Dendritic cell treated with granulocyte-macrophage colony-stimulating factor and Interleukin-4, amounts not matched to agents 40 ng/mL and 50 ng/mL, for 4 days (primary cell): Measurements from ENCODE around the gene CEP41.
"Not testable (repeated sequence)": the region's sequence is repeated elsewhere in the genome, so short reads cannot be mapped to it uniquely, and the experiment has no call there.

ENCODE experiments used
- H3K27ac Mint-ChIP-seq: one replicate; pipeline ENCODE4 v1.8.0; 2022; ENCODE audit warnings: mild to moderate bottlenecking, mixed read lengths
- H3K27me3 Mint-ChIP-seq: one replicate; pipeline ENCODE4 v1.8.0; 2022; ENCODE audit warnings: mild to moderate bottlenecking, mixed read lengths
- H3K36me3 Mint-ChIP-seq: one replicate; pipeline ENCODE4 v1.8.0; 2022; ENCODE audit warnings: low read depth, mixed read lengths
- H3K4me1 Mint-ChIP-seq: one replicate; pipeline ENCODE4 v1.8.0; 2022; ENCODE audit warnings: low read depth, mixed read lengths
- H3K4me3 Mint-ChIP-seq: one replicate; pipeline ENCODE4 v1.8.0; 2022; ENCODE audit warnings: mild to moderate bottlenecking, moderate library complexity, mixed read lengths
- H3K9me3 Mint-ChIP-seq: one replicate; pipeline ENCODE4 v1.8.0; 2022; ENCODE audit warnings: mixed read lengths
- intact Hi-C: fragments of 100-400 bp; cut with micrococcal nuclease; formaldehyde crosslinking; loops from one replicate; pipeline ENCODE4 v1.15.0; 2022

Gene CEP41

DNA sequence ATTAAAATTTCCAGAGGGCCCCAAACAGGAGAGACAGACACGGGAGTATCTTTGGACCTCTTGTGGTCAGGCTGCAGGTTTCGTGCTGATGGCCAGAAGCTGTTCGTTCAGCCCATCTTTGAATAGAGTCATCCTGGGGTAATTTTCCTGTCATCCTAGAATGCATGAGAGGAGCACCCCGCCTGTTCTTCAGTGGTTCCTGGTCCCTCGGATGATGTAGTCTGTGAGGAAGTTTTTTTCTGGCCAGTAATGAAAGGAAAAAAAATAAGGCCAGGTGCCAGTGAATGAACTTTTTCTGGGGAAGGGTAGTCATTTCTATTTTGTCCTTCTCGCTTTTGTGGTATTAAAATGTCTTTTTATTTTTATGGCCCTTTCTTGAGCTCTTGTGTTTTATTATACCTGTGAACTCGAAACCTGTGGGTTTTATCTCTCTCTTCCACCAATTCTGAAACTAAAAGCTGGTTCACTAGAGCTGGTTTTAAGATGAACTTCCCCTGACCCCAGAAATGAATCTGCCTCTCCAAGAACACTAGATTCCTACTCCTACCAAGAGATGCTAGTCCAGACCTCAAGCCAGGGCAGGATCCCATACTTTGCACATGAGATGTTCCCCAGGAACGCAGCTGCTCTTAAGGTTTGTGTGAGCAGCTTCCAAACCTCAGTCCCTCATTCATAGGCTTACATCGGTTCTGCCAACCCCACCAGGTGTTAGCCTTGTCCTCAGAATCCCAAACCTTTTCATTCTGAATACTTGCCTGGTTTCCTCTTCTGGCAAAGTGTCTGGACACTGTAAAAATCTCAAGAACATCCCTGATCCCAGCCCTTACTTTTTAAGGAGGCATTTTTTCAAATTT lies 35.7 kb upstream of the CEP41 start:
- intact Hi-C loops, result no loop called here
- peak overlapping the region; percentile 51 for H3K27ac Mint-ChIP-seq
- no peaks in the 10 kb centered on the region for H3K27me3 Mint-ChIP-seq
- H3K9me3 Mint-ChIP-seq, result no peaks in the 10 kb centered on the region
- peaks cover 46% of the 10 kb centered on the region for H3K4me1 Mint-ChIP-seq
- H3K4me3 Mint-ChIP-seq, result no peak overlapping the region
- H3K36me3 Mint-ChIP-seq, result no peaks in the 10 kb centered on the region

DNA sequence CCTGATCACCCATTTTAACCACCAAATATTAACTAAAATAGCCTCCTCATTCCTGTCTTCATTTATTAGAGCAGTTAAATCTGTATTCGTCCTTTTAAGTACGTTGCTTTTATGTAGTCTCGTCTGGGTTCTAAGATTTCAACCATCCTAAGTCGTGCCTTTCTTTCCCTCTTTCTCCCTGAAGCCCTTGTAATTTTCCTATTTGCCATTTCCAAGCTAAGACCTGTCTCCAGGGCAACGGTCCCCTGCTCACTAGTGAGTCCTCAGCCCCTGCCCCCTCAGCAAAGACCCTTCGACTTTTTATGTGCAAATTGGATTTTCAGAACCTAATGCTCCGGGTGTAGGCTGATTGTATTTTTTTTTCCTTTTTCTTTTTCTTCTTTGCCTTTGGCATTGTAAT lies 35.0 kb upstream of the CEP41 start:
- Mint-ChIP-seq H3K4me3 (no peak overlapping the region), H3K27ac (no peak overlapping the region), H3K4me1 (peaks cover 46% of the 10 kb centered on the region), H3K27me3 (no peaks in the 10 kb centered on the region), H3K36me3 (no peaks in the 10 kb centered on the region), H3K9me3 (no peaks in the 10 kb centered on the region)
- intact Hi-C loops, result no loop called here

DNA sequence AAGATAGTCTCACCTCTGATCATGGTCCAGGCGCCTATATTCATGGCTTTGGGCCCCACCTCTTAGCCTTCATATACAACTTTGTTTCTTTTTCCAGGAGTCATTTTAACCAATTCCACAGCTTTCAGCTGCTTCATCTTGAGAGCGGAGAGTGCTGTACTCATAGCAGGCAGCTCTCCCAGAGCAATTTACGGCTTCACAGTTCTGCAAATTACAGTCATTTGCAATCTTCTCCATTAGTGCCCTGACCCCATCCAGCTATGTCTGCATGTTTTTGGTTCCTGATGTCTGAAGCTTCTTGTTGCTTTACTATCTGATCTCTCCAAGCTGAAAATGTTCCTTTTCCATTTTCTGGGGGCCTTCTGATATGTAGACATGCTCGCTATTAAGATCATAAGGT lies 33.1 kb upstream of the CEP41 start:
- intact Hi-C loops, result no loop called here
- Mint-ChIP-seq H3K36me3 (no peaks in the 10 kb centered on the region), H3K4me3 (peak overlapping the region; percentile 57), H3K27ac (peak overlapping the region; percentile 82), H3K9me3 (no peaks in the 10 kb centered on the region), H3K4me1 (peaks cover 33% of the 10 kb centered on the region), H3K27me3 (no peaks in the 10 kb centered on the region)

DNA sequence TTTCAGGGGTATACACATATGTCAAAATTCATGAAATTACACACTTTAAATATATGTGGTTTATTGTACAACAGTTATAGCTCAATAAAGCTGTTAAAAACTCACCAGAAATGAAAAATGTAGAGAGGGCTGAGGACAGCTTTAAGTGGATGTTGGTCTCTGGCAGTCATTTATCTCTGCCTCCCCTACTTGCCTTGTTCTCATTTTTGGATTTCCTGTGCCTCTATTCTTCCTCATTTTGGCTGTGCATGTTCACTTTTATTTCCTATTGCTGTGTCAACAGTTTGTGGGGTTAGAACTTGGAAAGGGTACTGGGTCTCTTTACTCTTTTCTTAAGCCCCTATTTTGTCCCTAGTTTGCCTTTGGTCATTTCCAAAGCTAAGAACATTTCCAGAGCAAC lies 32.5 kb upstream of the CEP41 start:
- Mint-ChIP-seq H3K27me3 (no peaks in the 10 kb centered on the region), H3K4me1 (peaks cover 33% of the 10 kb centered on the region), H3K9me3 (no peaks in the 10 kb centered on the region), H3K4me3 (no peak overlapping the region), H3K36me3 (no peaks in the 10 kb centered on the region), H3K27ac (peak overlapping the region; percentile 82)
- intact Hi-C loops, result no loop called here

DNA sequence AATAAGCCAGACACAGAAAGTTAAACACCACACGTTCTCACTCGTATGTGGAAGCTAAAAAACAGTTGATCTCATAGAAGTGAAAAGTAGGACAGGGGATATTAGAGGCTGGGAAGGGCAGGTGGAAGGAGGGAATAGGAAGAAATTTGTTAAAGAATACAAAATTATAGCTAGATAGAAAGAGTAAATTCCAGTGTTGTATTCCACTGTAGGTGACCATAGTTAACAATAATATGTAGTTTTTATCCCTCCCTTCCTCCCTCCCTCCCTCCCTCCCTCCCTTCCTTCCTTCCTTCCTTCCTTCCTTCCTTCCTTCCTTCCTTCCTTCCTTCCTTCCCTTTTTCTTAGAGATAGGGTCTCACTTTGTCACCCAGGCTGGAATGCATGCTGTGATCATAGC lies 31.2 kb upstream of the CEP41 start:
- H3K36me3 Mint-ChIP-seq, result no peaks in the 10 kb centered on the region
- intact Hi-C loops, result no loop called here
- H3K27ac Mint-ChIP-seq, result no peak overlapping the region
- H3K4me1 Mint-ChIP-seq, result peaks cover 33% of the 10 kb centered on the region
- no peak overlapping the region for H3K4me3 Mint-ChIP-seq
- H3K27me3 Mint-ChIP-seq, result no peaks in the 10 kb centered on the region
- no peaks in the 10 kb centered on the region for H3K9me3 Mint-ChIP-seq

DNA sequence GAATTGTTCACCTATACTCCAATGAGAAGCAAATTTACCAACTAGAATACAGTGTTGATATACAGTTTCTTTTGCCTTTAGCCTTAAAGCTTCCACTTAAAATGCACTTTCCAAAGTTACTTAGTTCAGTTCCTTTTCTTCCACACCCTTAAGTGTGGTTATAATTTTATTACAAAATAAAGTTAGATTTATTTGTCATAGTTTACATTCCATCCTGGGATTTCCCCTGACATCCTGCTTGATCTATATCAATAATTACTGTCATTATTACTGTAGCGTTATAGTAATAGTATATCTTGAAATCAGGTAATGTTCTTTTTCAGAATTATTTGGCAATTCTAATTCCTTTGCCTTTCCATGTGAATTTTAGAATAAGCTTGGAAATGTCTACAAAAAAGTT lies 27.8 kb upstream of the CEP41 start:
- H3K4me3 Mint-ChIP-seq, result no peak overlapping the region
- no peaks in the 10 kb centered on the region for H3K27me3 Mint-ChIP-seq
- H3K9me3 Mint-ChIP-seq, result no peaks in the 10 kb centered on the region
- no peaks in the 10 kb centered on the region for H3K36me3 Mint-ChIP-seq
- peaks cover 16% of the 10 kb centered on the region for H3K4me1 Mint-ChIP-seq
- intact Hi-C loops, result no loop called here
- no peak overlapping the region for H3K27ac Mint-ChIP-seq

DNA sequence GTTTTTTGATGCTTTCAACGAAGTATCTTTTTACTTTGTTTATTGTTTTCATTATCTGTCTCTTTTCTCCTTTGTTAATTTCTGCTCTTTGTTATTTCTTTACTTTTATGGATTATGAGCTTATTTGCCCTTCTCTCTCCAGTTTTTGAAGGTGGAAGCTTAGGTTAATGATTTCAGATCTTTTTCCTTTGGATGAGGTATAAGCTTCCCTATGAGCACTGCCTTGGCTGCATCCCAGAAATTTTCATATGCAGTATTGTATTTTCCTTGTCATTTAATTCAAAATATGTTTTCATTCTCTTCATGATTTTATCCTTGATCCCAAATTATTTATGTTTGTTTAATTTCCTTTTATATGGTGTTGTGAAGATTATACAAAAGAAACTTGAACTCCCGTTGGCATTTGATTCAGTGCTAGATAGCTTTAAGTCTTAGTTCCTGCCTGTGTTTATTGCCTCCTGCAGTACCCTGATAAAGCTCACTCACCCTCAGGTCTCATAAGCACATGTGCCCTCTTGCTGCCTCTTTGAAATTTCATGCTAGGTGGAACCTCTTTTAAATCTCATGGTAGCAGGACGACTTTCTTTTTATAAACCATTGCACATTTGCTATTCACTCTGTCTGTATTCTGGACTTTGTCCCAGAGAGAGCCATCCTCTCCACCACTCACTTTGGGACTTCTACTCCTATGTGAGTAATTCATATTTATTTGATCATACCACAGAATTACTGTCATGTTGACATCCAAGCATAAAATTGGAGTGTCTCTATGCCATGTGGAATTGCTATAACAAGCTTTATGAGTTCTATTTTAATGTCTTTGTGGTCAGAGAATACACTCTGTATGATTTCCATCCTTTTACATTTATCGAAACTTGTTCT lies 23.0 kb upstream of the CEP41 start:
- intact Hi-C loops, result no loop called here
- Mint-ChIP-seq H3K27ac (no peak overlapping the region), H3K9me3 (peaks cover 8% of the 10 kb centered on the region), H3K4me1 (peaks cover under 1% of the 10 kb centered on the region), H3K4me3 (no peak overlapping the region), H3K27me3 (no peaks in the 10 kb centered on the region), H3K36me3 (no peaks in the 10 kb centered on the region)

DNA sequence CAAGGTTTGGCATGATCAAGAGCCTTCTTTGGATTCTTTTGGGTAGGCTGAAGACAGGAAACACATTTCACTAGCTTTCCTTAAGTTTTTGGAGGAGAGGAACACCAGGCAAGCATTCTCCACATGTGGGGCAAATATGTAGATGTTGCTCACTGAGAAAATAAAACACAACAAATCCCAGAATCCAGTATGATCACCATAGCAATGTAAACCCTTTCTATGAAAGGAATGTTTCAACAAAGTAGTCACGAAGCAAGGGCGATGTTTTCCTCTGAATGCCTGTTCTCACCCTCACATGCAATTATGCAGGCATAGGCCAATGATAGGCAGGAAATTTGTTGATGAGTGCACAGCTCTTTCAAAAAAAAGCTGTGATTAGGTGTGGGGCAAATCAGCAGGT lies 20.5 kb upstream of the CEP41 start:
- Mint-ChIP-seq H3K4me1 (peaks cover 6% of the 10 kb centered on the region), H3K9me3 (peaks cover 8% of the 10 kb centered on the region), H3K27ac (no peak overlapping the region), H3K4me3 (no peak overlapping the region), H3K36me3 (no peaks in the 10 kb centered on the region), H3K27me3 (no peaks in the 10 kb centered on the region)
- intact Hi-C loops, result no loop called here

DNA sequence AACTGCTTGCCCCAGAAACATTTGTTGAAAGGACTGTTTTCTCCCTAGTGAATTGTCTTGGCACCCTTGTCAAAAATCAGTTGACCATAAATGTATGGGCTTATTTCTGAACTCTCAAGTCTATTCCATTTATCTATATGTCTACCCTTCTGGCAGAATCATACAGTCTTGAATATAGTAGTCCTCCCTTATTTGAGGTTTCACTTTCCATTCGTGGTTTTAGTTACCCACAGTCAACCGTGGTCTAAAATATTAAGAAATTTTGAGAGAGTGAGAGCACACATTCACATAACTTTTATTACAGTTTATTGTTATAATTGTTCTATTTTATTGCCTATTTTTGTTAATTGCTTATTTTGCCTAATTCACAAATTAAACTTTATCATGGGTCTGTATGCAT lies 17.4 kb upstream of the CEP41 start:
- Mint-ChIP-seq H3K9me3 (peaks cover 8% of the 10 kb centered on the region), H3K27me3 (no peaks in the 10 kb centered on the region), H3K27ac (no peak overlapping the region), H3K36me3 (no peaks in the 10 kb centered on the region), H3K4me1 (peaks cover 6% of the 10 kb centered on the region), H3K4me3 (peak overlapping the region; percentile 13)
- intact Hi-C loops, result no loop called here

DNA sequence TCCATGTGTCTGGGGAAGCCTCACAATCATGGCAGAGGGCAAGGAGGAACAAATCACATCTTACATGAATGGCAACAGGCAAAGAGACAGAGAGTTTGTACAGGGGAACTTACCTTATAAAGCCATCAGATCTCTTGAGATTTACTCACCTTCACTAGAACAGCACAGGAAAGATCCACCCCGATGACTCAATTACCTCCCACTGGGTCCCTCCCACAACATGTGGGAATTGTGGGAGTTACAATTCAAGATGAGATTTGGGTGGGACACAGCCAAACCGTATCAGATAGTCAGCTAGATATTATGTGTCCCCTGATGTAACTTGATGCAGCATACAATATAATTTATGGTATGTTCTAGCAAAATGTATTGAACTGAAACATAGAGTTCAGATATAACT lies 14.1 kb upstream of the CEP41 start:
- no peaks in the 10 kb centered on the region for H3K27me3 Mint-ChIP-seq
- H3K4me1 Mint-ChIP-seq, result peaks cover 6% of the 10 kb centered on the region
- H3K4me3 Mint-ChIP-seq, result no peak overlapping the region
- no peak overlapping the region for H3K27ac Mint-ChIP-seq
- H3K36me3 Mint-ChIP-seq, result no peaks in the 10 kb centered on the region
- intact Hi-C loops, result no loop called here
- H3K9me3 Mint-ChIP-seq, result peaks cover 8% of the 10 kb centered on the region

DNA sequence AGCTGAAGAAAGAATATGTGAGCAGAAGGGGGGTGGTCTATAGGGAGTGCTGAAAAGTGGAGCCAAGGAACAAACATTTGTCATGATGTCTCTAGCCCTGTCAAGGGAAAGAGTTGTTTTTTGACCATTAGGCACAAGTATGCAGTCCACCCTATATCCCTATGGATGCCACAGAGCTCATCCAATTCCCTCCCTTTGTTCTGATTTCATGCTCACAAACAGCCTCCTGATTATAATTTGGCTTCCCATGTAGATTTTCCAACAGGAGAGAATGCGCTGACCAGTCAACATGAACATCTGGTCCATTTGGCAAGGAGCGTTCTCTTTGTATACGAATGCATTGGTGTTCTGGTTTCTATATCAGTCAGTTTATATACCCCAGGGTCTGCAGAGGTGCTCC lies 12.1 kb upstream of the CEP41 start:
- peaks cover 8% of the 10 kb centered on the region for H3K9me3 Mint-ChIP-seq
- no peaks in the 10 kb centered on the region for H3K27me3 Mint-ChIP-seq
- H3K27ac Mint-ChIP-seq, result no peak overlapping the region
- H3K4me3 Mint-ChIP-seq, result no peak overlapping the region
- intact Hi-C loops, result no loop called here
- H3K36me3 Mint-ChIP-seq, result no peaks in the 10 kb centered on the region
- no peaks in the 10 kb centered on the region for H3K4me1 Mint-ChIP-seq

DNA sequence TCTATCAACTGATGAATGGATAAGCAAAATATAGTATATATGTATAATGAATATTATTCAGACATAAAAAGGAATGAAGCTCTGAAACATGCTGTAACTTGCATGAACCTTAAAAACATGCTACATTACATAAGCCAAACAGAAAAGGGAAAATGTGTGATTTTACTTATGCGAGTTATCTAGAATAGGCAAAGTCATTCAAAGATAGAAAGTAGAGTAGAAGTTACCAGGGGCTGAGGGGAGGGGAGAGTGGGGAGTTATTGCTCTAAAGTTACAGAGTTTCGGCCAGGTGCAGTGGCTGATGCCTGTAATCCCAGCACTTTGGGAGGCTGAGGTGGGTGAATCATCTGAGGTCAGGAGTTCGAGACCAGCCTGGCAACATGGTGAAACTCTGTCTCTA lies 10.5 kb upstream of the CEP41 start:
- H3K27me3 Mint-ChIP-seq, H3K36me3 Mint-ChIP-seq, H3K4me1 Mint-ChIP-seq, H3K9me3 Mint-ChIP-seq, intact Hi-C loops, H3K27ac Mint-ChIP-seq, H3K4me3 Mint-ChIP-seq: not testable (repeated sequence)

DNA sequence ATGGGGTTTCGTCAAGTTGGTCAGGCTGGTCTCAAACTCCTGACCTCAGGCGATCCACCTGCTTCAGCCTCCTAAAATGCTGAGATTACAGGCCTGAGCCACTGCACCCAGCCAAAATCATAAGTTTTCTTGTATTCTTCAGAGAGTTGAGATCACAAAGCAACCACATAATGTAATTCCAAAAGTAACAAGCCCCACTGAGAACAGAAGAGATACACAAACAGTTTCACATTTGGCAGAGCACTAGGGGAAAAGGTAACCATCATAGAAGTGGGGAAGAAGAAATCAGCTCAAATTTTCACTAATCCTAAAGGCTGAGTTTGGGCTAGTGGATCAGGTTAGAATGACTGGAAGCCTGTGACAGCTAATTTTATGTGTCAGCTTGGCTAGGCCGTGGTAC lies 5.4 kb upstream of the CEP41 start:
- no peak overlapping the region for H3K4me3 Mint-ChIP-seq
- no peak overlapping the region for H3K27ac Mint-ChIP-seq
- H3K27me3 Mint-ChIP-seq, result no peaks in the 10 kb centered on the region
- H3K36me3 Mint-ChIP-seq, result no peaks in the 10 kb centered on the region
- intact Hi-C loops, result no loop called here
- H3K4me1 Mint-ChIP-seq, result peaks cover 6% of the 10 kb centered on the region
- peaks cover 10% of the 10 kb centered on the region for H3K9me3 Mint-ChIP-seq

DNA sequence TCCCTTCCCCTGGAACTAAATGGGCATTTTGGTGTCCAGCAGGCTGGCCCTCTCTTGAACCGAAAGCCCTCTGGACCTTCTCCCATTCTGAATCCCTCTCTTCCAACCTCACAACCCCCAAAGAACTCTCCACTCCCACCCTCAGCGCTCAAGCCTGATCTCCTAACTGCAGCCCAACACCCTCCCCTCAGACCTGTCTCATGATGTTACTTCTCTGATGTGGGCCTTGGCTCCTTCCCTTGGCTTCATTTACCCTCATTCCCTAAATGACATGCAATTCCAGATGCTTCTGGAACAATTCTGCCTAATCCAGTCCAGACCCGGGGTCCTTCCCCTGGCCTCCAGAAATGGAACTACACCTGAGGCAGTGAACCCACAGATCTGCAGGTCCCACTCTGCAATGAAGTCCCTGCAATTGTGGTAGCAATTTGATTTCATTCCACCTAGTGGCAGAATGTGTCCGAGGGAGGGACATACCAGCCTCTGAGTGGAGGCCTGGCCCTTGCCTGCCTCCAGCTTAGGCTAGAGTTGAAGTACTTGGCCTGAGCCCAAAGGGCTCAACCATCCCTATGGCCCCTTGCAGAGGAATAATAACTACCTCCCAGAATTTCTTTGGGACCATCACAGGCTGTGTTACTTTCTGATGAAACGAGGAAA lies 4.1 kb upstream of the CEP41 start:
- intact Hi-C loops, result no loop called here
- no peak overlapping the region for H3K27ac Mint-ChIP-seq
- peaks cover 6% of the 10 kb centered on the region for H3K36me3 Mint-ChIP-seq
- no peaks in the 10 kb centered on the region for H3K27me3 Mint-ChIP-seq
- H3K4me1 Mint-ChIP-seq, result peaks cover 12% of the 10 kb centered on the region
- peaks cover 10% of the 10 kb centered on the region for H3K9me3 Mint-ChIP-seq
- H3K4me3 Mint-ChIP-seq, result no peak overlapping the region
